ENCODE measurements around the gene EHF. TPM values are rescaled to one million over a fixed set of nuclear protein-coding genes. Genes with fewer than 3 reads are reported as not detected.

EHF gene
- polyA plus RNA-seq, 1 donor from 2014 or later: 0.17 TPM

GRCh38 chr11:34593085-34593484 is 27.8 kb upstream of the EHF start:
- Histone ChIP-seq H3K4me2 (ENCODE audit: low read length) (no peak overlapping the region), H3F3A (ENCODE audit: insufficient read depth, low read length, poor library complexity, severe bottlenecking) (no peaks in the 10 kb centered on the region), H3K36me3 (ENCODE audit: insufficient read depth, low read length) (no peaks in the 10 kb centered on the region), H2AFZ (ENCODE audit: low read depth, low read length) (no peak overlapping the region), H4K20me1 (ENCODE audit: insufficient read depth) (no peaks in the 10 kb centered on the region), H3K79me2 (replicated peaks; ENCODE audit: insufficient read depth, low read length) (no peaks in the 10 kb centered on the region), H3K9ac (ENCODE audit: low read length) (no peak overlapping the region), H3K4me3 (ENCODE audit: low read length) (no peak overlapping the region), H3K27me3 (ENCODE audit: insufficient read depth, low read depth, low read length) (no peaks in the 10 kb centered on the region), H3K27ac (ENCODE audit: low read length) (no peak overlapping the region), H3K9me3 (ENCODE audit: low read length) (no peaks in the 10 kb centered on the region), H3K9me2 (ENCODE audit: insufficient read depth, low read length) (no peaks in the 10 kb centered on the region)
- TF ChIP-seq SMC3 (conservative IDR thresholded peaks at IDR 0.05; ENCODE audit: poor library complexity) (no peak), EP300 (conservative IDR thresholded peaks at IDR 0.05; ENCODE audit: poor library complexity, severe bottlenecking) (no peak), CTCF (IDR thresholded peaks at IDR 0.05; ENCODE audit: poor library complexity, severe bottlenecking) (no peak), EZH2 (IDR thresholded peaks at IDR 0.05; ENCODE audit: borderline replicate concordance, insufficient read depth, low read length, poor library complexity, severe bottlenecking) (no peak), TAF1 (IDR thresholded peaks at IDR 0.05; ENCODE audit: low read depth) (no peak), RAD21 (conservative IDR thresholded peaks at IDR 0.05) (no peak), POLR2AphosphoS5 (IDR thresholded peaks at IDR 0.05) (no peak), REST (IDR thresholded peaks at IDR 0.05; ENCODE audit: borderline replicate concordance) (no peak), MXI1 (conservative IDR thresholded peaks at IDR 0.05; ENCODE audit: poor library complexity, severe bottlenecking) (no peak)

GRCh38 chr11:34594603-34595002 is 26.3 kb upstream of the EHF start:
- H3K4me3 ChIP-seq (ENCODE audit: low read length): no peak overlapping the region
- H3K9me3 ChIP-seq (ENCODE audit: low read length): no peaks in the 10 kb centered on the region
- no peaks in the 10 kb centered on the region for H3K27me3 ChIP-seq (ENCODE audit: insufficient read depth, low read depth, low read length)
- no peak overlapping the region for H3K27ac ChIP-seq (ENCODE audit: low read length)
- TF ChIP-seq MXI1 (conservative IDR thresholded peaks at IDR 0.05; ENCODE audit: poor library complexity, severe bottlenecking): no peak
- TF ChIP-seq TAF1 (IDR thresholded peaks at IDR 0.05; ENCODE audit: low read depth): no peak
- TF ChIP-seq EZH2 (IDR thresholded peaks at IDR 0.05; ENCODE audit: borderline replicate concordance, insufficient read depth, low read length, poor library complexity, severe bottlenecking): no peak
- TF ChIP-seq POLR2AphosphoS5 (IDR thresholded peaks at IDR 0.05): no peak
- TF ChIP-seq REST (IDR thresholded peaks at IDR 0.05; ENCODE audit: borderline replicate concordance): no peak
- TF ChIP-seq EP300 (conservative IDR thresholded peaks at IDR 0.05; ENCODE audit: poor library complexity, severe bottlenecking): no peak
- TF ChIP-seq RAD21 (conservative IDR thresholded peaks at IDR 0.05): no peak
- no peak for TF ChIP-seq CTCF (IDR thresholded peaks at IDR 0.05; ENCODE audit: poor library complexity, severe bottlenecking)
- no peak for TF ChIP-seq SMC3 (conservative IDR thresholded peaks at IDR 0.05; ENCODE audit: poor library complexity)
- H2AFZ ChIP-seq (ENCODE audit: low read depth, low read length): no peak overlapping the region
- no peaks in the 10 kb centered on the region for H3K9me2 ChIP-seq (ENCODE audit: insufficient read depth, low read length)
- H3K79me2 ChIP-seq (replicated peaks; ENCODE audit: insufficient read depth, low read length): no peaks in the 10 kb centered on the region
- H3K36me3 ChIP-seq (ENCODE audit: insufficient read depth, low read length): no peaks in the 10 kb centered on the region
- H3K9ac ChIP-seq (ENCODE audit: low read length): no peak overlapping the region
- no peaks in the 10 kb centered on the region for H3F3A ChIP-seq (ENCODE audit: insufficient read depth, low read length, poor library complexity, severe bottlenecking)
- no peak overlapping the region for H3K4me2 ChIP-seq (ENCODE audit: low read length)
- H4K20me1 ChIP-seq (ENCODE audit: insufficient read depth): no peaks in the 10 kb centered on the region
